ENCODE measurements around the gene CTDSPL2.

The CTDSPL2 gene

DNA sequence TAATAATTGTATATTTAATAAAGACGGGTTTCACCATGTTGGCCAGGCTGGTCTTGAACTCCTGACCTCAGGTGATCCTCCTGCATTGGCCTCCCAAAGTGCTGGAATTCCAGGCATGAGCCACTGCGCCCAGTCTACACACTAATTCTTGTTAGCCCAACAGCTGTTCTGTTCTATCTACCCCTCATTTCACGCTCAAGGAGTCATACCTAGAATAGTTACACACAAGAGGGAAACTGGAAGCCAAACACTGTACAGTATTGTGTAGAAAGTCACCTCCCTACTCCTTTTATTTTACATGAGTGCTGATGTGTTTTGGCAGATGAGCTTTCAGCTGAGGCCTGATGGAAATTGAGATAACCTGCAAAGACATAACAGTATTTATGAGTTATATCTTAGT, 13.4 kb upstream of the CTDSPL2 start:
- no peak for DNase-seq (ENCODE audit: extremely low spot score)
- CTCF ChIA-PET = interaction anchor here (1.9 to 2.2 kb wide), 2 partner anchors 10 to 13 kb away, joined by 4 to 7 read pairs; no protein-coding TSS in a partner anchor
- no peak for TF ChIP-seq CTCF (IDR thresholded peaks at IDR 0.05; ENCODE audit: control extremely low read depth, extremely low read depth, low read depth, missing control alignments)
- POLR2A ChIA-PET = interaction anchor here (0.6 kb wide), 1 partner anchor 15 kb away, joined by 6 read pairs; no protein-coding TSS in a partner anchor

GRCh38 chr15:44427756-44428724, 611 bp downstream of the CTDSPL2 start:
- CTCF ChIA-PET = interaction anchor here (0.6 to 1.6 kb wide), 11 partner anchors 8 to 110 kb away, joined by 3 to 8 read pairs (median 3); no protein-coding TSS in a partner anchor
- TF ChIP-seq CTCF (IDR thresholded peaks at IDR 0.05; ENCODE audit: control extremely low read depth, extremely low read depth, low read depth, missing control alignments) = no peak
- DNase-seq (ENCODE audit: extremely low spot score) = no peak
- POLR2A ChIA-PET = interaction anchor here (0.6 kb wide), 2 partner anchors 17 to 27 kb away, joined by 4 to 7 read pairs; no protein-coding TSS in a partner anchor

GRCh38 chr15:44435893-44436667, 8.7 kb downstream of the CTDSPL2 start:
- ChIA-PET CTCF (interaction anchor here (0.7 kb wide), 1 partner anchor 9 kb away, joined by 3 read pairs; the partner anchor contains the start of gene CTDSPL2), POLR2A (interaction anchor here (0.9 kb wide), 1 partner anchor 9 kb away, joined by 3 read pairs; no protein-coding TSS in a partner anchor)
- DNase-seq (ENCODE audit: extremely low spot score) = no peak
- TF ChIP-seq CTCF (IDR thresholded peaks at IDR 0.05; ENCODE audit: control extremely low read depth, extremely low read depth, low read depth, missing control alignments) = no peak

DNA sequence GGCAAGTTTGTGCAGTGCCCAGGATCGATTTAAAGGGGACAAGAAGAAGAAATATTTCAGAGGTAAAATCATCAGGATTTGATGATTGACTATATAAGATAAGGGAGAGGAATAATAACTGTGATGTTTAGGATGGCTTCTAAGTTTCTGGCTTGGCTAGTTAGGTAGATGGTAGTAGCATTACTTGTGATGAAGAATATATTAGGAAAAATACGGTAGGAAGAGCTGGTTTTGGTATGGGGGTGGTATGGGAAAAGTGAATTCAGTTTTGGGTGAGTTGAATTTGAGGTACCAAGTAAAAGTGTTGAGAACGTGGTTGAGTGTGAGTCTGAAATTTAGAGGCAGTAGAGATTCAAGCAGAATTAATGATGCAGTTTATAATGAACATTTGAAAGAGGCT, 11.0 kb downstream of the CTDSPL2 start:
- DNase-seq (ENCODE audit: extremely low spot score) = no peak
- TF ChIP-seq CTCF (IDR thresholded peaks at IDR 0.05; ENCODE audit: control extremely low read depth, extremely low read depth, low read depth, missing control alignments) = no peak
- CTCF ChIA-PET = interaction anchor here (1.1 to 1.8 kb wide), 2 partner anchors 10 to 63 kb away, joined by 3 to 4 read pairs; no protein-coding TSS in a partner anchor
- POLR2A ChIA-PET = no interaction called here

DNA sequence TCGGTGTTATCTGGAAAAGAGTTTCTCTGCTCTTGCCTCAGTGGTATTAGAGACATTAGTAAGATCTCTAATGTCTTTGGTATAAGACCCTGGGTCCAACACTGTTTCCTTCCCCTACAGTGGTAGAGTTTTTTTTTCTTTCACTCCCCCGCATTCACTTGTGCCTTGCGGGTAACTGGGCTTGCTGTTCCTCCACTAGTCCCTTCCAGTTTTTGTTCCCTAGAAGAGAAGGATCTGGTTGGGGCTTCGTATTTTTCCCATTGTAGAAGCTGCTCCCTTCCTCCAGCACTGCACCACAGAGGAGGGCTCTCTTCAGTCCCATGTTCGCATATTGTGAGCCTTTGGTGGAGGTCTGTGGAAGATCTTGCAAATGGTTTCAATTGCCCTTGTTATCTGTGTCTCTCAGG, 13.7 kb downstream of the CTDSPL2 start:
- no peak for TF ChIP-seq CTCF (IDR thresholded peaks at IDR 0.05; ENCODE audit: control extremely low read depth, extremely low read depth, low read depth, missing control alignments)
- ChIA-PET POLR2A (no interaction called here), CTCF (no interaction called here)
- no peak for DNase-seq (ENCODE audit: extremely low spot score)

GRCh38 chr15:44443515-44443914, 16.1 kb downstream of the CTDSPL2 start:
- DNase-seq (ENCODE audit: extremely low spot score) = no peak
- TF ChIP-seq CTCF (IDR thresholded peaks at IDR 0.05; ENCODE audit: control extremely low read depth, extremely low read depth, low read depth, missing control alignments) = no peak
- ChIA-PET CTCF (interaction anchor here (1.0 to 2.0 kb wide), 3 partner anchors 13 to 220 kb away, joined by 3 to 8 read pairs (median 4); partner anchors contain the start of genes CTDSPL2 and SPG11), POLR2A (no interaction called here)

All from GM10248 (cell line).